ENCODE data around the gene GZMA.
"Not testable (repeated sequence)": the region's sequence is repeated elsewhere in the genome, so short reads cannot be mapped to it uniquely, and the experiment has no call there.

DNA sequence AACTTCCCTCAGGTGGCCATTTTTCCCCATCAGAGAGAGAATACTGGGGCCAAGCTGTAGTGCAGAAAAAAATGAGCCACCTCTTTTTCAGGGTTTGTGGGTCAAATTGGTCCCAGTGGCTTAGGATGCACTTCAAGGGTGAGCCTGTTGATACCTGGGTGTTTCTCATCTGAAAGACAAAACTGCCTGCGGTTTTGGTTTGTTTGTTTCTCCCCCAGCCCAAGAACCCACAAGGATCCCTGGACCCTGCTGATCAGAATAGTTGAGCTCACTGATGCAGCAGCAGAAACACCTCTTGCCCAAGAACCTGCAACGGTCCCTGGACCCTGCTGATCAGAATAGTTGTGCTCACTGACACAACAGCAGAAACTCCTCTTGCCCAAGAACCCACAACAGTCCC lies 13.1 kb upstream of the GZMA start:
- TF ChIP-seq, protein P1, sequence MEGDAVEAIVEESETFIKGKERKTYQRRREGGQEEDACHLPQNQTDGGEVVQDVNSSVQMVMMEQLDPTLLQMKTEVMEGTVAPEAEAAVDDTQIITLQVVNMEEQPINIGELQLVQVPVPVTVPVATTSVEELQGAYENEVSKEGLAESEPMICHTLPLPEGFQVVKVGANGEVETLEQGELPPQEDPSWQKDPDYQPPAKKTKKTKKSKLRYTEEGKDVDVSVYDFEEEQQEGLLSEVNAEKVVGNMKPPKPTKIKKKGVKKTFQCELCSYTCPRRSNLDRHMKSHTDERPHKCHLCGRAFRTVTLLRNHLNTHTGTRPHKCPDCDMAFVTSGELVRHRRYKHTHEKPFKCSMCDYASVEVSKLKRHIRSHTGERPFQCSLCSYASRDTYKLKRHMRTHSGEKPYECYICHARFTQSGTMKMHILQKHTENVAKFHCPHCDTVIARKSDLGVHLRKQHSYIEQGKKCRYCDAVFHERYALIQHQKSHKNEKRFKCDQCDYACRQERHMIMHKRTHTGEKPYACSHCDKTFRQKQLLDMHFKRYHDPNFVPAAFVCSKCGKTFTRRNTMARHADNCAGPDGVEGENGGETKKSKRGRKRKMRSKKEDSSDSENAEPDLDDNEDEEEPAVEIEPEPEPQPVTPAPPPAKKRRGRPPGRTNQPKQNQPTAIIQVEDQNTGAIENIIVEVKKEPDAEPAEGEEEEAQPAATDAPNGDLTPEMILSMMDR (IDR thresholded peaks at IDR 0.05): not testable (repeated sequence)
- TF ChIP-seq ZFX (IDR thresholded peaks at IDR 0.05; ENCODE audit: borderline replicate concordance): not testable (repeated sequence)

Data from 22Rv1 (cell line).